KOPT-K1 (cell line): Measurements from ENCODE around the gene IL1RAPL2.

Experiments
- H3K27ac ChIP-seq: fragments of 200-600 bp; sonication (generic); 2 replicates; pipeline ENCODE4 v1.5.1; 2016; ENCODE audit warnings: antibody characterized with exemption, mild to moderate bottlenecking, low read depth, low read length; ENCODE audit not compliant: poor library complexity, severe bottlenecking
- H3K36me3 ChIP-seq: fragments of 200-600 bp; sonication (generic); 2 replicates; pipeline ENCODE4 v1.5.1; 2017; ENCODE audit warnings: antibody characterized with exemption, mild to moderate bottlenecking, low read length, moderate library complexity; ENCODE audit not compliant: insufficient read depth
- H3K9me3 ChIP-seq: fragments of 200-600 bp; sonication (generic); 2 replicates; pipeline ENCODE4 v1.5.1; 2017; ENCODE audit warnings: antibody characterized with exemption, low read length, mild to moderate bottlenecking; ENCODE audit not compliant: insufficient read depth, poor library complexity, severe bottlenecking

The IL1RAPL2 gene

DNA sequence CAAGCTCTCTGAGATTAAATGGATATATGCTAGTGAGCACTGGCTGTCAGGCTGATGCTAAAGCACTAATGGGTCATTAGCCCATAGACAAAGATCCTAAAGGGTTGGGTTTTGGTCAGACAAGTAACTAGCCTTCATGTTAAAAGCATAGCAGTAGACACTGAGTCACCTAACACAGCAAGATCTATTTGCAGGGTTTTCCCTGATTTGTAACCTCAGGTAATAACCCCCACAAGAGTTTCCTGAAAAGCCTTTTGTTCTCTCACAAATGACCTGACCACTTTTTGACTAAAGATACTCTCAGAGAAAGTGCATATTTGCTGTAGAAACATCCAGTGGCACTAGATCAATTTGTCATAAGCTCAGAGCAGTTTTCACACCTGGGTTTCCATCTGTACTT is 905.6 kb downstream of the IL1RAPL2 start:
- Histone ChIP-seq H3K36me3 (no peaks in the 10 kb centered on the region), H3K9me3 (no peaks in the 10 kb centered on the region), H3K27ac (no peak overlapping the region)

DNA sequence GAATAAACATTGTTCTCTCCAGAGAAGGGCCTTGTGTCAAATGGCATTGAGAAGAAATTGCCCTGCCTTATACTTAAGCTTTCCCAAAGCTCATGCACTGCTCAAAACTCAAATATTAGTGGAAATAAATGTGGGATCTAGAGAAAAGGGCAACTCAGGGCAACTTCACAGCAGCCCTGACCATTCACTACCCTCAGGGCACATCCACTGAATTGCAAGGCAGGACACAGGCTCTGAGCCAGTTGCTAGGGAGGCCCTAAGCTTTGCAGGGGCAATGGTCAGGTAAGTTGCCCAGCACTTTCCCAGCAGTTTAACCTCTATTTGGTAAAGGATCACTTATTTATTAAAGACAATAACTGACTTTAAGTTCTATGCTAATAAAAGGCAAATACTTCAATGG is 909.8 kb downstream of the IL1RAPL2 start:
- Histone ChIP-seq H3K36me3 (no peaks in the 10 kb centered on the region), H3K27ac (no peak overlapping the region), H3K9me3 (no peaks in the 10 kb centered on the region)

DNA sequence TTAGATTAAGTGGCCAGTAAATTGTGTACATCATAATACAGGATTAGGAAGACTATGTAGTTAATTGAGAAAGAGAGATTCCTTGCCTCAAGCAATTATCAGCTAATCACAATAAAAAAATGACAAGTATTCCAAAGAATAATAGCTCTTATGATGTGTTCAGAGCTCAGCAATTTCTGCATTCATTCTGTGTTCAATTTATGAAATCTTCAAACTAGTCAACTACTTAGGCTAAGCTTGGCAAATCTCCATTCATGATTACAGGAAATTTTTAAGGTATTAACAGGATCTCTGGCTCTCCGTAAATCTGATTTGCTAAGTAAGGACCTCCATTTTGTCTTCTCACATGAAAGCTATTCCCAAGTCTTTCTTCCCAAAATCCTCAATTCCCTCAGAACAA is 911.4 kb downstream of the IL1RAPL2 start:
- no peaks in the 10 kb centered on the region for H3K36me3 ChIP-seq
- no peaks in the 10 kb centered on the region for H3K9me3 ChIP-seq
- no peak overlapping the region for H3K27ac ChIP-seq

DNA sequence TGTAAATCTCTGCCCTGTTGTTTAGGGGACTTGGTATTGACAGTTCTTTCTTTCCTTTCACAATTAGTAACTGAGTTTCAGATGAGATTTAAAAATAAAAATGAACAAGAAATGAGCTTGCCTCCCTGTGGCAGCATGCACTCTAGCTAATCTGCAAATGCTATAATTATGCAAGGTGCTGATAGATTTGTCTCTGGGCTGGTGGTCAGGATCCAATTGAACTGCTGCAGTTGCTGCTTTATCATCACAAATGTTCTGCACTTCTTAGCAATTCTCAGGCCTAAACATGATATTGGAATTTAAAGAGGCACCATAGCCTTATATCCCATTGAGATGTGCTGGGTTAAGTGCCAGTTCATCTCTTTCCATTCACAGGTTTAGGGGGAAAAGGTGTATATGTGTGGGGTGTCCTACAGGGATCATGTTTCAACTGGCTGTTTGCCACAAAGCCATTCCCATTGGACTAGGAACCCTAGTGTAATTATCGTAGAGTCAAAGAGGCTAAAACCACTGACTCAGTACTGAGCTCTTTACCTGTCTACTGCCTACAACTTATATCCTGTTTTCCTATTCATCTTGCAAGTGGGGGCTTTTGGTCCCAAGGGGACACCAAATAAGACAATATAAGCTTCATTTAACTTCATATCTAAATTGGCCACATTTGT is 914.8 kb downstream of the IL1RAPL2 start:
- no peak overlapping the region for H3K27ac ChIP-seq
- no peaks in the 10 kb centered on the region for H3K9me3 ChIP-seq
- no peaks in the 10 kb centered on the region for H3K36me3 ChIP-seq

DNA sequence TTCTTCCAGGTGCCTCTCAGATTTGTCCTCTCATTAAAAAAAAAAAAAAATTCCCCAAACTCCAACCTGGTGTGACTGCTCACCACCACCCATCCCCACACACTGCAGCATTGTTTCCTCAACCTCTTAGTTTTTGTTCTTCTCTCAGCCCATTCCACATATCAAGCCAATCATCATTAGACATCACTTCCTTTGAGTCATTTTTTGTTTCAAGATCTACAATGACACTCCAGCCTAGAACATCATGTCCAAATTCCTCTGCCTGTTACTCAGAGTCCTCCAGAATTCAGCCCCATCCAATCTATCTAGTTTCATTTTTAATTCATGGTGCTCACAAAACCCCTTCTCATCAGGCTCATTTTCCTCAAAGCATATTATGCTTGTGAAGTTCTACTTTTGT is 917.0 kb downstream of the IL1RAPL2 start:
- Histone ChIP-seq H3K9me3 (no peaks in the 10 kb centered on the region), H3K27ac (no peak overlapping the region), H3K36me3 (no peaks in the 10 kb centered on the region)

DNA sequence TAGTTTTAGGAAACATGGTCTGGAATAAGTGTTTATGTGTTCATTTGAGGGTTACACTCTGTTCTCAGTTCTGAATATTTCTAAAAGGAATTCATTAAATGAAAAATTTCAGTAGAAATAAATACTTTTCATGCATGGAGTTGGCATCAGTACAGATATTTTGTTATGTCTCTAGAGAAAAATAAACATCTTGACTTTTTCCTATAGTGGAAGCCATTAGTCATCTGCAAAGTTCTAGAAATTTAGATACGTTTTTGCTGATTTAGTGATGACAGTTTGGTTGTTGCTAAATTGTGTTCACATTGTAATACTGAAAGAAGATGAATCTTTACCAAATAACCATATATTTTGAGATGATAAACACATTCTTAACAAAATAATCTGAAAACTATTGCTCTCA is 922.7 kb downstream of the IL1RAPL2 start:
- Histone ChIP-seq H3K36me3 (no peaks in the 10 kb centered on the region), H3K27ac (no peak overlapping the region), H3K9me3 (no peaks in the 10 kb centered on the region)

DNA sequence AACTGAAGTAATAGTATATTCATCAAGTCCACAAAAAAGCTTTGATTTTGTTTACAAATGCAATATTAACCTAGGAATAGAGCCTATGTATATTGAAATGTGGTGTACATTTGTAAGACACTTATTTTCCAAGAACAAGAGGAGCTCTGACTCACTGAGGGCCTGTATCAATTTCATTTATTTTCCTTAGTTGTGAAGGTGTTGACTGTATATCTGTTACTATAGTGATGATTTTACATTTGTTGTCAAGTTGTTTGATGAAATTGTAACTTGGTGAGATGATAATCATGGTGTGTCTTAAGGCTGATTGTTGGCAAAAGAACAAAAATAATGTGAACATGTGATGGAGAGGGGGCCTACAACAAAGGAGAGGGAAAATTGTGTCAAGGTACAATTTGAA is 929.4 kb downstream of the IL1RAPL2 start:
- Histone ChIP-seq H3K9me3 (no peaks in the 10 kb centered on the region), H3K36me3 (no peaks in the 10 kb centered on the region), H3K27ac (no peak overlapping the region)

DNA sequence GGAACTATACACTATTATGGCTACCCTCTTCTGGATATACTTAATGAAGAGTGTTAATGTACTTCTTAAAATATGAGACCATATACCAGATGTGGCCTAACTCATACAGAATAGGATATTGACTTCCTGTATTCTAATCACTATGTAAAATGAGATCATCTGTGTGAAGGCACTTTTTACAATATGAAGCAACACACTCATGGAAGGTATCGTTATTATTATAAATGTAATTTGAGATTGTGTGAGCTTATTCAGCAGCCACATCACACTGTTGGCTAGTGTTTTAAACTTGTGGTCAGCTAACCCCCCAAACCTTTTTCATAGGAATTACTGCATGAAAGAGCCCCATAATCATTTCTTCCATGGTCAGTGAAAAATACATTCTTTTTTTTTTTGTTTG is 936.3 kb downstream of the IL1RAPL2 start:
- Histone ChIP-seq H3K27ac (no peak overlapping the region), H3K36me3 (no peaks in the 10 kb centered on the region), H3K9me3 (no peaks in the 10 kb centered on the region)

DNA sequence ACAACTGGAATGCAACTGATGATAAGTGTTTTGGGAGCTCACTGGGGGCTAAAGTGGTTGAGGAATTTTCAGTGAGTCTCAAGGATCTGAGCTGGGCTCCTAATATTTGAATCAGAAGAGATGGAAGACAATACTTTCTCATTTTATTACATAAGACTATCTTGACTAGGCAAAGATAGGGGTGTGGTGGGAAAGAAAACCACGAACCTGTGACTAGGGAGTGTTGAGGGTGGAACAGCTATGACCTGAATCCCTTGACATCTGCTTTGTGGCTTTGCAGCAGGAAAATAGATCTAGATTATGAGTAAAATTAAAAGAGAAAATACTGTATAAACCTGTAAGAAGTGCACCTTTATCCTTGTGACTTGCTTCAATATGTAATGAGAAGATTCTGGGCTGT is 949.6 kb downstream of the IL1RAPL2 start:
- H3K27ac ChIP-seq: no peak overlapping the region
- no peaks in the 10 kb centered on the region for H3K9me3 ChIP-seq
- H3K36me3 ChIP-seq: no peaks in the 10 kb centered on the region

DNA sequence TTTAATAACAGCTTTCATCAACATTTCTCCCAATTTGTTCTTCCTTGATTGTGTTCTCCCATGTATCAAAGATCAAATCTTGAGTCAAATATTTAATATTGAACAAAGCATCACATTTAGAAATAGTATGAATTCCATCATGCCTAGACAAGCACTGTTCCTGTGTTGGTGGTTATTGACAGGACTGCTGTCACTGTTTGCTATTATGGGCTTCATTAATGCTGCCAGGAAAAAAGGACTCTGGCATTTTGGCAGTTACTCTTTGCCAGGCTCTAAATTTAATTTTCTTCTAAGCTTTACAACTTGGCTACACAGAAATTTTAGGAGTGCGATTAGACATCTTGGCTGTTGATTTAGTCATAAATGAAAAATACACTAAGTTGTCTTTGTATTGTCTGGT is 960.4 kb downstream of the IL1RAPL2 start:
- Histone ChIP-seq H3K36me3 (no peaks in the 10 kb centered on the region), H3K9me3 (no peaks in the 10 kb centered on the region), H3K27ac (no peak overlapping the region)

DNA sequence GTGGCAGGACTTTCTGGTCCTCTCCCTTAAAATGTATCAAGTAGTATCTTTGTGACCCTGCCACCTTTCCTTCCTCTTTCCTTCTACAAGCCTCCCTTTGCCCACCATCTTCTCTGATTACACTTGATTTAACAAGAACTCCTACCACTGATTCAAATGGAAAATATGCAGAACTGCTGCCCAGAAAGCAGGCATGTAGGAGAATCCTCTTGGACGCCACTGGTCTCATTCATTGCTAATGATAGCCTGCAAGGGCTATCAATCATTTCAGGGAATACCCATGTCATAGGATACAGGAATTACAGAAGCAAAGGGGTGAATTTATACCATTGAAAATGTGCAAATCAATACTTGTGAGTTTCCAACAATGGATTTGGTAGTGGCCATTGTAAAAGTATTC is 961.8 kb downstream of the IL1RAPL2 start:
- Histone ChIP-seq H3K27ac (no peak overlapping the region), H3K36me3 (no peaks in the 10 kb centered on the region), H3K9me3 (no peaks in the 10 kb centered on the region)

DNA sequence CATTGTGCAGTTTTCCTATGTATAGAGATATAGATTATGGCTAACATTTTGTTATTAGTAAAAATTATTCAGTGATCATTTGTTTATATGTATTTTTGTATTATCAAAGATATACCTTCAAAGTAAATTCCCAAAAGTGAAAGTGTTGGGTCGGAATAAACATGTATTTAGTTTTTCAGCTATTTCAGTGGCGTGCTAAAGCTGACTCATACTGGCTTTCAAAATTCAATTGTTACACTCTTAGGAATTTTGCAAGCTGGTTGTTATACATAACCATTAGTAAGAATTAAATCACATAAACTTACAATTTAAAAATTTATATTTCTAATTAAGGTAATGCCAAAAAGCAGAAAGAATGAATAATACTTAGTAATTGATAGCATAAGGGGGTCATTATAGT is 968.0 kb downstream of the IL1RAPL2 start:
- Histone ChIP-seq H3K36me3 (no peaks in the 10 kb centered on the region), H3K27ac (no peak overlapping the region), H3K9me3 (no peaks in the 10 kb centered on the region)

DNA sequence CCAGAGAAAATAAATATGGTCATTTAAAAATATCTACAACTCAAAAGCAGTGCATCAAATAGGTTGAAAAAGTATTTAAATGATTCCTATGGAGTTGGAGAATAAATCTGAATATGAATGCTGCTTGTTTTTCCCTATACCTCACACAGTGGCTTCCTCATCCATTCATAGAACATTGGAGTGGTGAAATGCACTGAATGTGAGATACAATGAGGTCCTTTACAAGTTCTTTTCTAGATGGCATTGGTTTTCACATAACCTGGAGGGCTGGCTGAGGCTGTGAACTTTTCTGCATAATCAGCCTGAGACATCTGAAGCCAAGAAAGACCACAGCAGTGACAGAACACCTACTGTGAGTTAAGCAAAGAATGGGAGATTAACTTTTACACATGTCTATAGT is 977.3 kb downstream of the IL1RAPL2 start:
- H3K27ac ChIP-seq: no peak overlapping the region
- H3K9me3 ChIP-seq: no peaks in the 10 kb centered on the region
- H3K36me3 ChIP-seq: no peaks in the 10 kb centered on the region

DNA sequence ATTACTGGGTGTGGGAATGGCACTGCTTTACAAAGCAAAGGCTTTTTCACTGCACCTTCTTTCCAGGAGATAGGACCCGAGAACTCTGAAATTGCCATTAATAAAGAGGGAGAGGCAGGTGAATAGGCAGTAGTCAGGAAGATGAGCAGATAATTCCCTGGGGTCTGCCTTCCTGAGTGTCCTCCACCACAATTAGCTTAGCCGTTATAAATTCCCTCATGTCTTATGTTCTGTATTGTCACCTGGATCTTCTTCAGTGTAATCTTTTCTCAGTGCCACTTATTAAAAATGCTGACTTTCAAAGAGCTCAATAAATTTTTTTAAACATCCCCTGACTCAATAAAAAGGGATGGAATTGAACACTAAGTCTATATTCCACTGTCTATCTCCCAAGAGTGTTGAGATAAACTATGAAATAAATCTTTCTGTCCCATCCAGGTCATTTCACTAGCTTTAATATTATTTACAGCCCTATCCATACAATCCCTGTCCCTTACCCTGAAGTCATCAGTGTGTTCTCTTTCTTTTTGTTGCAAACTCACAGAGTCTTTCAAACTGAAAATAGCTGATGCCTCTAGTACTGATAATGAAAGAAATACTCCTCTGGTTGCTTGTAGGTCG is 984.2 kb downstream of the IL1RAPL2 start:
- Histone ChIP-seq H3K9me3 (no peaks in the 10 kb centered on the region), H3K27ac (no peak overlapping the region), H3K36me3 (no peaks in the 10 kb centered on the region)

DNA sequence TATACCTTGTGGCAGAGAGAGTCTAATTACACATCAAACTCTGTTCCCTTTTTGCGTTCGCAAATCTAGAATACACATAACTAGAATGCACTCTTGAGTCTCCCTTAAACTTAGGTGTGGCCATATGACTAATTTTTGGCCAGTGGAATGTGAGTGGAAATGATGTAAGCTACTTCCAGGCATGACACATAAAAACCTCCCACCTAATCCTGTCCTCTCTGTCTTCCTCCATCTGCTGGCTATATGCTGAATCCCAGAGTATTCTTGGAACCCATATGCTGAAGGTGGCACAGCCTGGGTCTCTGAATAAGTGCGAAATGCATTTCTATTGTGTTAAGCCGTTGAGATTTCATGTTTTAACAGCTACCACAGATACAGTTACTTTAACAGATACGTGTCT is 986.4 kb downstream of the IL1RAPL2 start:
- Histone ChIP-seq H3K27ac (no peak overlapping the region), H3K9me3 (no peaks in the 10 kb centered on the region), H3K36me3 (no peaks in the 10 kb centered on the region)

DNA sequence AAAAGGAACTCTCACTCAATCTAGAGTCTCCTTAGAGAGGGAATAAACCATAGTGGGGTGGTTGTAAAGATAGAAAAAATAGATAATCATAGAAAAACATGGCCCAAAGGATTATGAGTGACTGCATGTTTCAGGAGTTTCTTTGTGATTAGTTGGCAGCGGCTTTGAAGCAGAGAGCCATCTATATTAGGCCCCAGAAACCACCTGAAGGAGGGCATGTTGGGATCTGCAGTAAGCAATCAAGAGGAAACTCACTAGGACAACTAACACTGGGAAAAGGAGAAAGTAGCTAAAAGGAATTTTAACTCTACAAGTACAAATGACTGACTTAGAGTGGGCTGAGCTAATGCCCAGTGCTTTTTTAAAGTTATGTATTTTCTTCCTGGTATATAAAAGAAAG is 987.1 kb downstream of the IL1RAPL2 start:
- no peak overlapping the region for H3K27ac ChIP-seq
- no peaks in the 10 kb centered on the region for H3K36me3 ChIP-seq
- no peaks in the 10 kb centered on the region for H3K9me3 ChIP-seq
